Retinal pigment epithelial cell (primary cell): ENCODE data around the gene PHACTR4.

Experiments
- DNase-seq: peaks from one replicate; pipeline ENCODE4 v3.0.0-alpha.2; 2010; ENCODE audit warnings: low read depth
- H3K4me3 ChIP-seq: 2 replicates; pipeline ENCODE4 v1.5.1; 2011; ENCODE audit warnings: mild to moderate bottlenecking, low read length, control low read depth, moderate library complexity
- CTCF ChIP-seq: conservative IDR thresholded peaks from 2 replicates; pipeline ENCODE4 v1.5.1; 2011; ENCODE audit warnings: low read depth, low read length, control low read depth, inconsistent platforms

PHACTR4 gene

DNA sequence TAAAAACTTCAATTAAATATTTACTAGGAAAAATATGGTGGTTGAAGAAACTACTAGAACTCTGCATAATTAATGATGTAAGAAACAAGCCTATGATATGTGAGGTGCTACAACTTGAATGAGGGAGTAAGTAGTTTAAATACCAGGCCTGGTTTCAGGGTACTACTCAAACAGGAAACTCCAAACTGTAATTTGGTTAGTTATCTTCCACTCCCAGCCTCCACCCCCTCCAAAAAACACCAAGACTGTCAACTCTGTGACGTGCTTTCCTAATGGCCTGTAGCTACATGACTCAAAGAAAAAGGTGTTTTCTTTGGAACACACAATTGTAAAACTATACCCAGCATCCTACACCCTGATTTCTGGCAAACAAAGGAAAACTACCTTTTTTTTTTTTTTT is 80.4 kb downstream of the PHACTR4 start:
- no peak for TF ChIP-seq CTCF
- no peak overlapping the region for H3K4me3 ChIP-seq
- no peak for DNase-seq

DNA sequence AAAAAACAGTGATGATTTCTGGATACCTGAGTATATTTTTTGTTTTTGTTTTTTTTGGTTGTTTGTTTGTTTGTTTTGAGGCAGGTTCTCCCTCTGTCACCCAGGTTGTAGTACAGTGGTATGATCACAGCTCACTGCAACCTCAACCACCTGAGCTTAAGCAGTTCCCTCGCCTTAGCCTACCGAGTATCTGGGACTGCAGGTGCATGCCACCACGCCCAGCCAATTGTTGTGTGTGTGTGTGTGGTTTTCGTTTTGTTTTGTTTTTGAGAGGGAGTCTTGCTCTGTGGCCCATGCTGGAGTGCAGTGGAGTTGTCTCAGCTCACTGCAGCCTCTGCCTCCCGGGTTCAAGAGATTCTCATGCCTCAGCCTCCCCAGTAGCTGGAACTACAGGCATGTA is 81.0 kb downstream of the PHACTR4 start:
- no peak for TF ChIP-seq CTCF
- H3K4me3 ChIP-seq: no peak overlapping the region
- no peak for DNase-seq

DNA sequence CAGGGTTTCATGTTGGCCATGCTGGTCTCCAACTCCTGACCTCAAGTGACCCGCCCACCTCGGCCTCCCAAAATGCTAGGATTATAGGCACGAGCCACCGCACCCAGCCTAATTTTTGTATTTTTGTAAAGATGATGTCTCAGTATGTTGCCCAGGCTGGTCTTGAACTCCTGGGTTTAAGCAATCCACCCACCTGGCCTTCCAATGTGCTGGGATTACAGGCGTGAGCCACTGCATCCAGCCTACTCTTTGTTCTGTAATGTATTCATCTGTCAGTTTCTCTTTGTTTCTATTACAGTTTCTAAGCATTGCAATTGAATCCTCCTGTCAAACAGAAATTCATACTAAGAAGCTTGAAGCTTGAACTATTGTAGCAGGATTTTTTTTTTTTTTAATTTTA is 81.5 kb downstream of the PHACTR4 start:
- no peak overlapping the region for H3K4me3 ChIP-seq
- no peak for DNase-seq
- no peak for TF ChIP-seq CTCF

GRCh38 chr1:28456078-28456477 is 86.5 kb downstream of the PHACTR4 start:
- no peak for DNase-seq
- no peak overlapping the region for H3K4me3 ChIP-seq
- TF ChIP-seq CTCF: no peak

GRCh38 chr1:28457678-28458077 is 88.1 kb downstream of the PHACTR4 start:
- no peak for TF ChIP-seq CTCF
- DNase-seq: no peak
- H3K4me3 ChIP-seq: no peak overlapping the region

- H3K4me3 ChIP-seq: no peak overlapping the region
- TF ChIP-seq CTCF: no peak
- no peak for DNase-seq
Measured at GRCh38 chr1:28458237-28459228, 89.0 kb downstream of the PHACTR4 start.

DNA sequence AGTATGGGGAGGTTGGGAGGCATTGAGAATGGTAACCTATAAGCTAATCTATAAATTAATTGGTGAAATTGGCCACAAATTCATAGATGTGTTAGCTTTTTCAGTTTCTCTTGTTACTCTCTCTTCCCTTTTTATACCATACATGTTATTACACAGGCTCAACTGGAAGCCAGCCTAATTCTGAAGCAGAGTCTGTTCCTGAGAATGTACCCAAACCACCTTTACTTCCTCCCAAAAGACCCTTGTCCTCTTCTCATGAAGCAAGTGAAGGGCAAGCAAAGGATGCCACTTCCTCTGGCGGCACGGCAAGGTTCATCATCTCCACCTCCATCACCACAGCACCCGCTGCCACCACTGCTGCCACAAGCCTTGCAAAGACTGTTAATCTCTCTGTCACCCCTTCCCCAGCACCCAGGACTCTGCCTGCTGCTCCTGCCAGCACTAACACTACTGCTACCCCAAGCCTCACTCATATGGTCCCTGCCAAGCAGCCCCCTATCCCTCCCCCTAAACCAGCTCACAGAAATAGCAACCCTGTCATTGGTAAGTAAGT is 96.8 kb downstream of the PHACTR4 start:
- DNase-seq: no peak
- no peak overlapping the region for H3K4me3 ChIP-seq
- no peak for TF ChIP-seq CTCF
